GM19397 (cell line): ENCODE data around the gene NPRL2.
A peak's percentile ranks its signal among the peaks of the same experiment; 100 is the strongest.

Experiments
- ATAC-seq: cut with Tn5 transposase; IDR thresholded peaks from one replicate; pipeline ENCODE4 v1.9.1; 2021; ENCODE audit warnings: mild to moderate bottlenecking, moderate library complexity; ENCODE audit not compliant: unreplicated experiment

NPRL2 gene

GRCh38 chr3:50373146-50374051 is 22.8 kb upstream of the NPRL2 start:
- no peak for ATAC-seq

DNA sequence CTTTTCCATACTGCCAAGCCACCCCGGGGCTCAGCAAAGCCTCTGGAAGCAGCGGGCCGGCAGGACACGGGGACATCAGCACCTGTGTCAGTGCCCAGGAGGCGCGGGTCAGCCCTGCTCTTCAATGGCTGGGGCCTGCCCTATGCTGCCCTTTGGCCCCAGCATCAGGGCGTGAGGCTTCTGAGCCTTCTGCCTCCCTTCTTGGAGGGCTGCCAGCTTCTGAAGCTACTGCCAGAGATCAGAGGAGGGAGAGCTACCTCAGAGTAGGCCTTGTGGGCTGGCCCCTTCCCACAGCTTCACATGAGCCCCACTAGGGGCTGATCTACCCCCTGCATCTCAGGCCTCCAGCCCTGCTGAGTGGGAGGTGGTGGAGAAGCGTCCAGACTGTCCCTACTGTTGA is 21.8 kb upstream of the NPRL2 start:
- no peak for ATAC-seq

DNA sequence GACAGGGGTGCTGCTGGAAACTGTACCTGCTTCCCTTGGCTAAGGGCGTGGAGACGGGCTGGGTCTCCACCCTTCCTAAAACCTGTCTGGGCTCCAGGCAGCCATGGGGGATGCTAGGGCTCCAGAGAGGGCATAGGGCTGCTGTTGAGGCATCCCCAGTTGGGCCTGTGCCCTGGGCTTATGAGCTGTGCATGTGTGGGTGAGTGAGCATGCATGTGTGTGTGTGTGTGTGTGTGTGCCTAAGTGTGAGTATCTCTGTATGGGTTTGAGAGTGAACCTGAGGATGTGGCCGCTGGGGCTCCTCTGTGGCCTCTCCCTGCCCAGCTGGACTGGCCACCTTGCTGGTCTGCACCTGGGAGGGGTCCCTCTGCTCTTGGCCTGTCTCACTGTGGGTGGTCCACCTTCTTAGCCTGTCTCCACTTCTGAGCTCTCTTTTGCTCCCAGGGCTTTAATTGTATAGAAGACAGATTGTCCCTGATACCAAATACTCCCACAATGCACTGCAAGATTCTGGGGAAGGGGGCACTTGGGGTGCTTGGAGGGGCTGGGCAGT is 20.6 kb upstream of the NPRL2 start:
- ATAC-seq = no peak

GRCh38 chr3:50370594-50370993 is 20.0 kb upstream of the NPRL2 start:
- ATAC-seq = no peak

- ATAC-seq = no peak
Measured at GRCh38 chr3:50369012-50369670, 18.6 kb upstream of the NPRL2 start.

DNA sequence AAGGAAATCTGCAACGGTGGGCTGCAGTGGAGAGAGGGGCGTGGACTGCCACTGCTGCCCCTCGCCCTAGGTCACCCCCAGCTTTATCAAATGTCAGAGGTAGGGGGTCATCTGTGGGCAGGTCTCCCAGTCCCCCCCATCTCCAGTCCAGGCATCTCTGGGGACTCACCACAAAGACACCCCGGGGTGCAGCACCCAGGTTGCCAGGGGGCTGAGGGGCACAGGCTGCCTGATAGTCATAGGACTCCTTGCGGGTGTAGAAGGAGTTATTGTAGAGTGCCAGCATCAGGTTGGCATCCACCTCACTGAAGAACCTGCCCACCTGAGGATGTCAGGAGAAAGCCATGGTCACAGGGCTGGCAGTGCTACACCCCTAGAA is 15.3 kb upstream of the NPRL2 start:
- ATAC-seq = no peak

DNA sequence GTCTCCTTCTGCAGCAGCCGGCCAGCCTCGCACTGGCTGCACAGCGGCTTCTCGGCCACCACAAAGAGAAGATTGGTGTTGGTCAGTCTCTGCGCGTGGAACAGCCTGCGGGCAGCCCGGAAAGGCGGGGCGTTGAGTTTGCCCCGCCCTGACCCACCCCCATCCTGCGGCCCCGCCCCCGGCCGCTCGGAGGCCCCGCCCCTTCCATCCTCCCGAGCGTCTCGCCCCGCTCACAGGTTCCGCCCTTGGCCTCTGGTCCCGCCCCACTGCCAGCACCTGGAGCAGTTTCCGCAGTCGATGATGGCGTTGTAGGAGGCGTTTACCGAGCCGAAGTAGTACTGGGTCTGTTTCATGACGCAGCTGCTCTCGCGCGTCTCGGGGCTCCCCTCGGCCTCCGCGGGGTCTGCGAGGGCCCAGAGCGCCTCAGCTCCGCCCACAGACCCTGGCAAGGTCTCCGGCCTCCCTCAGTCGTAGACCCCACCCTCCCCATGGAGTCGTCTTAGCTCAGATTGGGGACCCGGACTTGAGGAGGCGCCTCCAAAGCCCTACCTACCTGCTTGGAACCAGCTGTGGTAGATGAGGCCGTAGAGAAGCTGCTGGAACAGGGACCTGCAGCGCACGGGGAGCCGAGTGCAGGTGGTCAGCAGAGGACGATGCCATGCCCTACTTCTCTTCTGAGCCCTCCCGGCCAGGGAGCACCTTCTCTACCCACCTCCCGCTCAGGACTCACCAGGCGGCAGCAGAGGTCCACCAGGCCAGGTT is 14.7 kb upstream of the NPRL2 start:
- ATAC-seq = peak; percentile 81

GRCh38 chr3:50364573-50365079 is 14.1 kb upstream of the NPRL2 start:
- ATAC-seq = no peak

GRCh38 chr3:50359760-50360110 is 9.2 kb upstream of the NPRL2 start:
- no peak for ATAC-seq

DNA sequence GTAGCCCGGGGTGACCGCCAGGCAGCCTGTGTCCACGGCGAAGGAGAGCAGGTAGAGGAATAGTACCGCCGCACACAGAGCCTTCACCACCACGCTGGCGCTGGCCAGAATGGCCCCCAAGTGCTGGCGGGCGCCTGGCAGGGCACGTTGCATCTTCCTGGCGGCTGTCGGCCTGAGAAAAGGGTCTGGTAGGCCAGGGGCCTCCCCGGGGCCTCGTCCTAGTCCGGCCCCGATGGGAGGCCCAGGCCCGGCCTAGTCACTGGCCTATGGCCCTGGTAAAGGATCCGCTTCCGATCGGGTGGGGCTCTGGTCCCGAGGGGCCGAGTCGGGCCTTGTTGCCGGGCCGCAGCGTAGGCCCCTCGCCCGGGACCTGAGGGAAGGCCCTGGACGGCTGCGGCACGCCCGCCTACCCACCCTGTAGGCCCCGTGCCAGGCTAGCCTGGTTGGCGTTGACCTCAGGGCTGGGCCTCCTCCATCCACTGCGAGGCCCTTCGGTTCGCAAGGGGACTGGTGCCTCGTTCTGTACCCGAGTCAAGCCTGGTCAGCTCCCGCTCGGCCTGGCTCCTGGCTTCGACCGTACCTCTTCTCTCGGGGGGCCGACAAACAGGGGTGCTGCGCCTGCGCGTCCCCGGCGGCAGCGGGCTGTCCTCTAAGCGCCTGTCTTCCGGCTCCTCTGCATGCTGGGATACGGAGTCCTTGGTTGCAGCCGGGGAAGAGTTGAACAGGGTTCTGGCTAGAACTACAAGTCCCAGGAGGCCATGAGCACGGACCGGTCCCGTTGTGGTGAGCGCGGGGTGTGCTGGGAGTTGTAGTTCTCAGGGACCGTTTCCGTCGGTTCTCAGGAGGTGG is 8.6 kb upstream of the NPRL2 start, which contains the start of gene TMEM115:
TSS of gene TMEM115 (minus strand) at position 611 of the 849 bp plus-strand sequence. CDS start at position 153, 458 bp downstream.
- ATAC-seq = peak; percentile 95

- ATAC-seq = no peak
Measured at GRCh38 chr3:50358355-50358910, 7.9 kb upstream of the NPRL2 start.

DNA sequence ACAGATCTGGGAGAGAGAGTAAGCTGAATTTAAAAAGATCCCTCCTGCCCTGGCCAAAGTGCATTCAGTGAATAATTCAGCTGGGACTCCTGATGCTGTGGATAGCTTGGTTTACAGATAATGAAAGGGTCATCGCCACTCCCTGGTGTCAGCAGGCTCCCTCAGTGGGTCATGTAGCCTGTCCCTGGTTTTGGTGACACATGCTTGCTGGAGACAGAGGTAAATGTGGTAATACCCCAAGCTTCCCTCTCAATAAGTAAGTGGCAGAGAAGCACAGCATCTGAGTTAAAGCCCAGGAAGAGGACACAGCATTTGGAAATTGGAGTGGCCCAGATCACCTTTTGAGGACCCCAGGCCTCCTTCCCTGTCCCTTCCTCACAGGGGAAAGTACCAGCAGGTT is 6.9 kb upstream of the NPRL2 start:
- no peak for ATAC-seq

DNA sequence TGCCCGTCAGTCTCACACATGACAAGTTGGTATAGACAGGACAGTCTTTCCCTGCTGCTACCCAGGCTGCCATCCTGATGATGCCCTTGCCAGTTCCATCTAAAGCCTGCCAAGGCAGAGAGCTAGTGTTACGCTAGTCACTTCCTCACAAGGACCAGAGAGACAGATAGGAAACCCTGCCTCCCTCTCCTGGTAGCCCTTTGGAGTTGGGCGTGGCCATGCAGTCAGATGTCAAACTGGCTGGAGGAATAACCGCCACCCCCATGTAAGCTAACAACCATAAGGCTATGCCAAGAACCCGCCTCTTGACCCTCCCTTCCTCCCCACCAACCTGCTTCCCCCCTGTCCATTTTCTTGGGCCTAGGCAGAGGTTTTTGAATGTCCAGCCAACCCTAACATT is 6.0 kb upstream of the NPRL2 start:
- no peak for ATAC-seq

- no peak for ATAC-seq
Measured at GRCh38 chr3:50355829-50356552, 5.4 kb upstream of the NPRL2 start.

DNA sequence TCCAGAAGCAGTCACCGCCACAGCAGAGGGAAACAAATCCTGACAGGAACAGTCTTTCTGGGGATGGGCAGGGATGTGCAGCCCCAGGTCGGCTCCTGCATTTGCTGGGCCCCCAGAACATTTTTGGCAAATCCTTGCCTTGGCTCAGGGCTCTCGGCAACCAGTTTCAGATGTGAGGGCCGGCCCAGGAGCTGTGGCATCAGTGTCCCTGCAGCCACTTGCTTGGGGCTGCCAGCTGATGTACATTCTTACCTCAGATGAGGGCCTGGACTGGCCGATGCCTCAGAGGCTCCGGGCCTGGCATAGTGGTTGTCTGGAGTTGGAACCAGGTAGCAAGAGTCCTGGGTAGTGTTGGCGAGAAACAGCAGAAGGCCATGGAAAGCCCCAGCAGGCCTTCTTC is 4.3 kb upstream of the NPRL2 start:
- no peak for ATAC-seq

- no peak for ATAC-seq
Measured at GRCh38 chr3:50354186-50354764, 3.7 kb upstream of the NPRL2 start.

DNA sequence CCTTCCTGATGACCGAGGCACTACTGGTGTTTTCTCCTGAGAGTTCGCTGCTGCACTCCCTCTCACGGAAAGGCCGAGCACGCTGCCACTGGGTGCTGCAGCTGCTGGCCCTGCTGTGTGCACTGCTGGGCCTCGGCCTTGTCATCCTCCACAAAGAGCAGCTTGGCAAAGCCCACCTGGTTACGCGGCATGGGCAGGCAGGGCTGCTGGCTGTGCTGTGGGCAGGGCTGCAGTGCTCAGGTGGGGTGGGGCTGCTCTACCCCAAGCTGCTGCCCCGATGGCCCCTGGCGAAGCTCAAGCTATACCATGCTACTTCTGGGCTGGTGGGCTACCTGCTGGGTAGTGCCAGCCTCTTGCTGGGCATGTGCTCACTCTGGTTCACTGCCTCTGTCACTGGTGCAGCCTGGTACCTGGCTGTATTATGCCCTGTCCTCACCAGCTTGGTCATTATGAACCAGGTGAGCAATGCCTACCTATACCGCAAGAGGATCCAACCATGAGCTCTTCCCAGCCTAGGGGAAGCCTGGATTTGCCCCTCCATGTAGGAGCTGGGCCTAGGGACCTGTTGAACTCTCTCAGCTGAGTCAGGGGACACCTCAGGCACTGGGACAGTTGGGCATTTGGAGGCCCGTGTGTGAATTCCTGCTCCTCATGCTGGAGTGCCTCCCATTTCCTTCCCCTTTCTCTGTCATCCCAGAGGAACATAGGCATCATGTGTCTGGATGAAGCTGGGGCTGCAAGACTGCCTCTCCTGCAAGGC is 2.9 kb upstream of the NPRL2 start:
- ATAC-seq = no peak

- ATAC-seq = no peak
Measured at GRCh38 chr3:50352781-50353180, 2.2 kb upstream of the NPRL2 start.
